Measurements from ENCODE around the gene GPC1. TPM values are rescaled to one million over a fixed set of nuclear protein-coding genes. Genes with fewer than 3 reads are reported as not detected.
A peak's percentile ranks its signal among the peaks of the same experiment; 100 is the strongest.

GPC1 gene
- total RNA-seq, 1 donor from 2014 or later, result 155 TPM

DNA sequence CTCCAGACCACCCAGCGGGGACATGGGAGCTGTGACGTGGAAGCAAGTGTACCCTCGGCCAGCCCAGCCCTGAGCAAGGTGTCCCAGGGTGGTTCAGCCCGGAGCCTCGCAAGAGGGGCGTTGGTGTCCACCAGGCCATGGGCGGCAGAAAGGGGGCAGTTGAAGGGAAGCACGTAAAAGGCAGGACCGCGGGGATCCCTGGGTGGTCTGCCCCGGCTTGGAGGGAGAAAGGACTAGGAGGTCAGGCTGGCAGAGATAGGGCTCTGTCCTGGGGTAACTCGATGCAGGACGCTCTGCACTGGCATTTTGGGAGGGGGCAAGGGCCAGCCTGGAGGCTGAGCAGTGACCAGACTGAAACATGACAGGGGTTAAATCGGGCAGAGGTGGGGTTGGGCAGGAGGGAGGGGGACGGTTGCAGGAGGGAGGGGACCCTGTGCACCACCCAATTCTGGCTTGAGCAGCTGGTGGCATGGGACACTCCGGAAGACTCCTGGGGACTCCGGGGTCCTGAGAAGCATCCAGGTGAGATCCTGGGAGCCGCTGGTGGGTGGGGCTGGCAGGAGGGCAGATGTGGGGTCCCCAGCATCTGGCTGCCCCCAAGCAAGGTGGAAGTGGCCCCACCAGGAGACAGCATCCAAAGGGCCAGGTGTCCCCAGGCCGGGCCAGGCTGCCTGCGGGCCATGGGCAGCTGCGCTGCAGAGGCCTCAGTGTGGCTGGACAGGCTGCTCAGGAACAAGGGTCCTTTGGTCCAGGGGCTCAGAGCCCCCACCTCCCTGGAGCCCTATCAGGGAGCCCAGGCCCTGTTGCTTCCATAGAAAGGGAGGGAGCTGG lies 46.8 kb upstream of the GPC1 start:
- Mint-ChIP-seq H3K27me3 (ENCODE audit: unreplicated experiment) (peaks cover 1% of the 10 kb centered on the region), H3K36me3 (ENCODE audit: unreplicated experiment) (no peaks in the 10 kb centered on the region), H3K4me3 (ENCODE audit: unreplicated experiment) (no peak overlapping the region), H3K27ac (ENCODE audit: unreplicated experiment) (no peak overlapping the region), H3K4me1 (ENCODE audit: low read depth, unreplicated experiment) (no peaks in the 10 kb centered on the region), H3K9me3 (ENCODE audit: unreplicated experiment) (peaks cover 1% of the 10 kb centered on the region)
- peak; percentile 9 for DNase-seq
- TF ChIP-seq, protein P1, sequence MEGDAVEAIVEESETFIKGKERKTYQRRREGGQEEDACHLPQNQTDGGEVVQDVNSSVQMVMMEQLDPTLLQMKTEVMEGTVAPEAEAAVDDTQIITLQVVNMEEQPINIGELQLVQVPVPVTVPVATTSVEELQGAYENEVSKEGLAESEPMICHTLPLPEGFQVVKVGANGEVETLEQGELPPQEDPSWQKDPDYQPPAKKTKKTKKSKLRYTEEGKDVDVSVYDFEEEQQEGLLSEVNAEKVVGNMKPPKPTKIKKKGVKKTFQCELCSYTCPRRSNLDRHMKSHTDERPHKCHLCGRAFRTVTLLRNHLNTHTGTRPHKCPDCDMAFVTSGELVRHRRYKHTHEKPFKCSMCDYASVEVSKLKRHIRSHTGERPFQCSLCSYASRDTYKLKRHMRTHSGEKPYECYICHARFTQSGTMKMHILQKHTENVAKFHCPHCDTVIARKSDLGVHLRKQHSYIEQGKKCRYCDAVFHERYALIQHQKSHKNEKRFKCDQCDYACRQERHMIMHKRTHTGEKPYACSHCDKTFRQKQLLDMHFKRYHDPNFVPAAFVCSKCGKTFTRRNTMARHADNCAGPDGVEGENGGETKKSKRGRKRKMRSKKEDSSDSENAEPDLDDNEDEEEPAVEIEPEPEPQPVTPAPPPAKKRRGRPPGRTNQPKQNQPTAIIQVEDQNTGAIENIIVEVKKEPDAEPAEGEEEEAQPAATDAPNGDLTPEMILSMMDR (IDR thresholded peaks at IDR 0.05; ENCODE audit: partially characterized antibody, unreplicated experiment), result no peak

DNA sequence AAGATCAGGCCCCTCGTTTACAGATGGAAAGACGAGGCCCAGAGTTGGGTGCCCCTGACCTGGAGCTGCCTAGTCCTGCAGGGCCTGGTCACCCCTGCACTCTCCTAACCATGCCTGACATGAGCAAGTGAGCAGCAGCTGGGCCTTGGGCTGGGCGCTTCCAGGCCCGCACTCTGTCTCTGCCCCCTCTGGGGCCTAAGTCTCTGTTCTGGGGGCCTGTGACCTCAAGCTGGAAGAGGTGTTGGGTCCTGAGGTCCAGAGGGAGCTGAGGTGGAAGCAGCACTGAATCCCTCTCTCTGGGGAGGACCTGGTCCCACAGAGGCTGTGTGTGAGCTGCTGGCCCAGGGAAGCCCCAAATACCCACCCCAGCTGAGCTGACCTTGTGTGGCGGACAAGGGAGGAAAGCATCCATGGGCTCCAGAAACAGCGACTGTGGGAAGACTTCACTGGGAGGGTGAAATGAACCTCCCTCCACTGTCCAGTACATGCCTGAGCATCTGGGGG lies 46.1 kb upstream of the GPC1 start:
- Mint-ChIP-seq H3K4me1 (ENCODE audit: low read depth, unreplicated experiment) (no peaks in the 10 kb centered on the region), H3K36me3 (ENCODE audit: unreplicated experiment) (no peaks in the 10 kb centered on the region), H3K27me3 (ENCODE audit: unreplicated experiment) (peaks cover 2% of the 10 kb centered on the region), H3K4me3 (ENCODE audit: unreplicated experiment) (no peak overlapping the region), H3K9me3 (ENCODE audit: unreplicated experiment) (peaks cover 1% of the 10 kb centered on the region), H3K27ac (ENCODE audit: unreplicated experiment) (no peak overlapping the region)
- DNase-seq, result peak; percentile 8
- TF ChIP-seq, protein P1 (IDR thresholded peaks at IDR 0.05; ENCODE audit: partially characterized antibody, unreplicated experiment), result no peak

DNA sequence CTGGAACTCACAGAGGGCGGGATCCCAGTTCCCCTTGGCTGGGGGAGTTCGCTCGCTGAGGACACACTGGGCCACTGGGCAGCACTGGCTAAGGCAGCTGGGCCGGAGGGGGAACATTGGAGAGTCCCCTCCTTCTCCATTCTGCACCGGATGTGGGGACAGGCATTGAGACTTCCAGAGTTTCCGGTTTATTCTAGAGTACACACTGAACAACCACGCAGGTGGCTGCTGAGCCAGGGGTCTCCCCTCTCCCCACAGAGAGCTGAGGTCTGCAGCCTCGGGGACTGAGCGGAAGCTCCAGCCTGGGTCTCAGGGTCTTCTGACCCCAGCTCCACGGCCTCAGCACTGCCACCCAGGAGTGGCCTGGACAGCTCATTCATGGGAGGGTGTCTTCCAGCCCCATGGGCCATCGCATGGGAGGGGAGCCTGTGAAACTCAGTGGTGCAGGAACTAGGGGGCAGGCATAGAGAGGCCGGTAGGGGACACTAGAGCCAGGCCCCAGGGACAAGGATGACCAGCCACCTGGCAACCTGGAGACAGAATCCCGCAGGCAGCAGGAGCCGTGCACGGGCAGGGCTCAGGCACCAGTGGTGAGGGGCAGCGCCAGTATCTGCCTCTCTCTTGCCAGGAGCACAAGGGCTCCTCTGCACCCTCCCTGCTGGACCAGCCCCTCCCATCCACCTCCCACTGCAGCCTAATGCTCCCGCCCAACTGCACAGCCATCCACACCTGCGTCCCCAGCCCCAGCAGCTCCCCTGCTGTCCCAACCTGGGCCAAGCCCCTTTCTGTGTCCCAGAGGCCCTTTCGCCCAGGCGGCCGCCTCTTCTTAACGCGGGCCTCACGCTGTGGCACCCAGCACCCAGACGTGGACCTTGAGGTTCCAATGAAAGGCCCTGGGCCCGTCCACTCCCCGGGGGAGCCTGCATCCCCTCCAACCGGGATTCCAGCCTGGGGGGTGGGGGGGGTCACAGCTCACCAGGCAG lies 45.1 kb upstream of the GPC1 start:
- DNase-seq, result peak; percentile 50
- peaks cover 2% of the 10 kb centered on the region for H3K27me3 Mint-ChIP-seq (ENCODE audit: unreplicated experiment)
- no peaks in the 10 kb centered on the region for H3K36me3 Mint-ChIP-seq (ENCODE audit: unreplicated experiment)
- H3K4me3 Mint-ChIP-seq (ENCODE audit: unreplicated experiment), result no peak overlapping the region
- no peak overlapping the region for H3K27ac Mint-ChIP-seq (ENCODE audit: unreplicated experiment)
- no peaks in the 10 kb centered on the region for H3K4me1 Mint-ChIP-seq (ENCODE audit: low read depth, unreplicated experiment)
- peaks cover 1% of the 10 kb centered on the region for H3K9me3 Mint-ChIP-seq (ENCODE audit: unreplicated experiment)
- TF ChIP-seq, protein P1 (IDR thresholded peaks at IDR 0.05; ENCODE audit: partially characterized antibody, unreplicated experiment), result no peak

DNA sequence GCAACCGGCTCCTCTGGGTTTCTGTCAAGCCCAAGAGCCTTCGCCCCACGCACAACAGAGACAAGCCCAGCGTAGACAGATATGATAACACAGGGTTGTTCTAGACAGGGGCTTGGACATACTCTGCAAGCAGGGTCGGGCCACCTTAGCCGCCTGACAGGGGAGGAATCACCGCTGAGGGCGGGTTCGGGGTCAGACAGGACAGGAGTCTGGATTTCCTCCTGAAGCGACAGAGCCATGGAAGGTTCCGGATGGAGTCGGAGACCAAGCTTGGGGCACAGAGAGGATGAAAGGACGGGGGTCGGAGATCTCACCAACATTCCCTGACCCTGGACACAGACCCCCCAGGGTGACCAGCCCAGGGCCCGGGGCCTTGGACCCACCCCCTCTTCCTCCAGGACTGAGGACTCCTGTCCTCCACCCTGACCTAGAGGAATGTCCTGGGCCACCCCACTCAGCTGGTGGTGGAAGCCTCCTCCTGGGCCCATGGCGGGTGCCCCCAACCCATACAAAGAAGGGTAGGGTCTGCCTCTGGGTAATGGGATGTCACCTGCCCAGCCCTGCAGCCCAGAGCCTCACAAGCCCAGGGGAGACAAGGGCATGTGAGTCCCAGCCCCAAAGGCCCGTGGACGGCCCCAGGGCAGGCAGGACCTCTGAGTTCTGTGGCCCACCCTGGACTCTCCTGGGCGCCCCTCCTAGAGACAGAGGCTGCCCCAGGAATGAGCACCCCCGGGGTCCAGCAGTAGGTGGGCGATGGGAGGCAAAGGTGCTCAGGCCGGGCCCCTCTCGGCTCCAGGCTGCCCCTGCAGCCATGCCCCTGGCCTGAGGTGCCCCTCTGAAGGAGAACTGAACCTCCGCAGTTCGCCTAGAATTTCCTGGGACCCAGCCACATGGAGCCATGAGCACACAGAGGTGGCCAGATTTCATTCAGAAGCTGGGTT lies 44.1 kb upstream of the GPC1 start:
- TF ChIP-seq, protein P1 (IDR thresholded peaks at IDR 0.05; ENCODE audit: partially characterized antibody, unreplicated experiment), result no peak
- Mint-ChIP-seq H3K4me3 (ENCODE audit: unreplicated experiment) (no peak overlapping the region), H3K36me3 (ENCODE audit: unreplicated experiment) (no peaks in the 10 kb centered on the region), H3K4me1 (ENCODE audit: low read depth, unreplicated experiment) (no peaks in the 10 kb centered on the region), H3K27me3 (ENCODE audit: unreplicated experiment) (peaks cover 2% of the 10 kb centered on the region), H3K9me3 (ENCODE audit: unreplicated experiment) (no peaks in the 10 kb centered on the region), H3K27ac (ENCODE audit: unreplicated experiment) (no peak overlapping the region)
- DNase-seq, result peak; percentile 15
